ENCODE results near the gene TMEM115. TPM values are rescaled to one million over a fixed set of nuclear protein-coding genes. Genes with fewer than 3 reads are reported as not detected.

Gene TMEM115
- total RNA-seq, 2 donors from 2014 or later: 73.0 to 76.7 TPM

DNA sequence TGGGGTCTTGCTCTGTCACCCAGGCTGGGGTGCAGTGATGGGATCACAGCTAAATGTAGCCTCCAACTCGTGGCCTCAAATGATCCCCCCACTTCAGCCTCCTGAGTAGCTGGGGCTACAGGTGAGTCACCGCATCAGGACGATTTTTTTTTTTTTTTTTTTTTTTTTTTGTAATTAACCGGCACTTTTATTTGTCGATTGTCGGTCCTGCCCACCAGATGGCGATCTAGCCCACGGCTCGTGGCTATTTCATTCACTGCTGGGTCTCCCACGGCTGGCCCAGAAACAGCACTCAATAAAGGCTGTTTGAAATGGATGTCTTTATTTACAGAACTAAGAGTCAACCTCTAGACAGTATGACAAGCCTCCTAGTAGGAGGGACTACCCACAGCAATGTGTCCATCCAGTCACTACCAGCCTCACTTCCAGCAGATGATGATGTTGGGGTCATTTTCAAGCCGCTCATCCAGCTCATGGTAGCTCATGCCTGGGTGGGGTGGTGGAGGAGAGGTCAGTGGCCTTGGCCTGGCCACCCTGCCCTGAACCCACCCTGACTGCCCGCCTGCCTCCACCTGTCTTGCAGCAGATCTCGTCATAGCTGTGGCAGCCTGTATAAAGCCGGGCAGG is 12.0 kb downstream of the TMEM115 start:
- Histone ChIP-seq H3K27me3 (replicated peaks; ENCODE audit: insufficient read depth) (no peaks in the 10 kb centered on the region), H3K36me3 (no peaks in the 10 kb centered on the region), H3K4me1 (replicated peaks) (peaks cover 18% of the 10 kb centered on the region), H3K4me3 (no peak overlapping the region), H3K27ac (peak overlapping the region in 1 of 2 donors; percentile 31), H3K9me3 (no peaks in the 10 kb centered on the region)
- intact Hi-C loops (cut with DNase I): loop anchor here (2.0 to 10.0 kb wide), 2 partner anchors 196 to 1058 kb away; no protein-coding TSS in a partner anchor
- WGBS: 24% methylated on average over 14 of the region's 14 CpGs
- peak; percentile 73 for DNase-seq (ENCODE audit: low spot score)
- TF ChIP-seq POLR2AphosphoS5 (IDR thresholded peaks at IDR 0.05) (peak; percentile 73), POLR2A (IDR thresholded peaks at IDR 0.05) (no peak)
- TF ChIP-seq, protein P1, sequence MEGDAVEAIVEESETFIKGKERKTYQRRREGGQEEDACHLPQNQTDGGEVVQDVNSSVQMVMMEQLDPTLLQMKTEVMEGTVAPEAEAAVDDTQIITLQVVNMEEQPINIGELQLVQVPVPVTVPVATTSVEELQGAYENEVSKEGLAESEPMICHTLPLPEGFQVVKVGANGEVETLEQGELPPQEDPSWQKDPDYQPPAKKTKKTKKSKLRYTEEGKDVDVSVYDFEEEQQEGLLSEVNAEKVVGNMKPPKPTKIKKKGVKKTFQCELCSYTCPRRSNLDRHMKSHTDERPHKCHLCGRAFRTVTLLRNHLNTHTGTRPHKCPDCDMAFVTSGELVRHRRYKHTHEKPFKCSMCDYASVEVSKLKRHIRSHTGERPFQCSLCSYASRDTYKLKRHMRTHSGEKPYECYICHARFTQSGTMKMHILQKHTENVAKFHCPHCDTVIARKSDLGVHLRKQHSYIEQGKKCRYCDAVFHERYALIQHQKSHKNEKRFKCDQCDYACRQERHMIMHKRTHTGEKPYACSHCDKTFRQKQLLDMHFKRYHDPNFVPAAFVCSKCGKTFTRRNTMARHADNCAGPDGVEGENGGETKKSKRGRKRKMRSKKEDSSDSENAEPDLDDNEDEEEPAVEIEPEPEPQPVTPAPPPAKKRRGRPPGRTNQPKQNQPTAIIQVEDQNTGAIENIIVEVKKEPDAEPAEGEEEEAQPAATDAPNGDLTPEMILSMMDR (IDR thresholded peaks at IDR 0.05): peak; percentile 14 to 71 (median 52)

DNA sequence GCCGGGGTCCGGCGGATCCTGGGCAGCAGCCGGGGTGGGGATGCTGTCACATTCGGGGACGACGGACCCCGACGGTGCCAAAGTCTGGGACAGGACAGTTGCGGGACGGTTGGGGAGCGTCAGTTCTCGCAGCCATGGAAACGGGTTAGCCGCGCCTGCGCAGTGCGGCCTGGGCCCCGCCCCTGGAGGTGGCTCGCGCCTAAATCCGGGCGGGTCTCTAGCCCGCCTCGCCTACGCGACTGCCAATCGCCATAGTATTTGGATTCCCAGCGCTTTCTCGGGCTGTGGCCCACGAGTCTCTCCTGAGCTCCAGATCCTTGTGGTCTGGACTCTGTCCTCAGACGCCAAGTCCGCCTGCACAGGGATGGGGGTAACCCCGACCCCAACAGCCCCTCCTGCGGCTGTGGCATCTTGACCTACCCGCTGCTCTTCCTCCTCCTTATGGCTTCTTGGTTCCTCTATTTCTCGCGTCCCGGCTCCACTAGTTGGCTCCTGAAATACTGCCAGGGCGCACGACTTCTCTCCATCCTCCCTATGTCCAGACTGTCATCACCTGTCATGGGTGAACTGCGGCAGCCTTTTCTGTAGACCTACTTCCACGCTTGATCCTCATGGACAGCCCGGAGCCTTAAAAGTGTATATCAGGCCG is 13.6 kb downstream of the TMEM115 start, which contains the start of gene ZMYND10:
Gene ZMYND10, minus strand, starts transcription at position 147 of the 649 bp plus-strand sequence. CDS start 153 bp downstream, outside the sequence.
- H3K27ac ChIP-seq: peak within 1 kb of the TSS in 1 of 2 donors; percentile 14
- no peaks in the 10 kb centered on the region for H3K36me3 ChIP-seq
- TF ChIP-seq POLR2AphosphoS5 (IDR thresholded peaks at IDR 0.05) (peak; percentile 27), POLR2A (IDR thresholded peaks at IDR 0.05) (no peak)
- H3K27me3 ChIP-seq (replicated peaks; ENCODE audit: insufficient read depth): no peaks in the 10 kb centered on the region
- no peaks in the 10 kb centered on the region for H3K9me3 ChIP-seq
- peak; percentile 43 for DNase-seq (ENCODE audit: low spot score)
- WGBS: 12% methylated on average over 41 of the region's 45 CpGs
- H3K4me3 ChIP-seq: peak within 1 kb of the TSS; percentile 9 to 33
- H3K4me1 ChIP-seq (replicated peaks): peaks cover 10% of the 10 kb centered on the region
- intact Hi-C loops (cut with DNase I): loop anchor here (2.0 to 10.0 kb wide), 2 partner anchors 197 to 1059 kb away; no protein-coding TSS in a partner anchor

DNA sequence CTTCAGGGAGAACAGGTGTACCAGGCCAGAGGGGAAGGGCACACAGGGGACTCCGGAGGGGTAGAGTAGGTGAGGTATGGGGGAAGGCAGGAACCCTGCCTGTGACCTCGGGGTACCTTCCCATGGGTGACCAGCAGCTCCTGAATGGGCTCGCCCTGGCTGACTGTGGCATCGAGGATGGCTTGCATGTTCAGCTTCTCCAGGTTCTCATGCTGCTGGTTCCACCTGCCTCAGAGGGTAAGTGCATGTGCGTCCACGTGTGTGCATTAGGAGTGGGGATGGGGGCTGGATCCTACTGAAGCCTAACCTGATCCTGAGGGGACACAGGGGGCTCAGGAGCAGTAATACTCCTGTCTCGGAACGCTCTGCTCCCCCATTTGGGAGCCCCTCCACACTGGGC is 14.3 kb downstream of the TMEM115 start:
- WGBS: 55% methylated on average over 6 of the region's 8 CpGs
- TF ChIP-seq POLR2A (IDR thresholded peaks at IDR 0.05): no peak
- no peak for TF ChIP-seq POLR2AphosphoS5 (IDR thresholded peaks at IDR 0.05)
- TF ChIP-seq, protein P1 (IDR thresholded peaks at IDR 0.05): no peak
- H3K9me3 ChIP-seq: no peaks in the 10 kb centered on the region
- intact Hi-C loops (cut with DNase I): loop anchor here (10.0 kb wide), 1 partner anchor 1060 kb away; no protein-coding TSS in a partner anchor
- H3K36me3 ChIP-seq: no peaks in the 10 kb centered on the region
- no peak for DNase-seq (ENCODE audit: low spot score)
- H3K4me1 ChIP-seq (replicated peaks): peaks cover 10% of the 10 kb centered on the region
- no peaks in the 10 kb centered on the region for H3K27me3 ChIP-seq (replicated peaks; ENCODE audit: insufficient read depth)
- no peak overlapping the region for H3K27ac ChIP-seq
- H3K4me3 ChIP-seq: peak overlapping the region; percentile 9 to 33

DNA sequence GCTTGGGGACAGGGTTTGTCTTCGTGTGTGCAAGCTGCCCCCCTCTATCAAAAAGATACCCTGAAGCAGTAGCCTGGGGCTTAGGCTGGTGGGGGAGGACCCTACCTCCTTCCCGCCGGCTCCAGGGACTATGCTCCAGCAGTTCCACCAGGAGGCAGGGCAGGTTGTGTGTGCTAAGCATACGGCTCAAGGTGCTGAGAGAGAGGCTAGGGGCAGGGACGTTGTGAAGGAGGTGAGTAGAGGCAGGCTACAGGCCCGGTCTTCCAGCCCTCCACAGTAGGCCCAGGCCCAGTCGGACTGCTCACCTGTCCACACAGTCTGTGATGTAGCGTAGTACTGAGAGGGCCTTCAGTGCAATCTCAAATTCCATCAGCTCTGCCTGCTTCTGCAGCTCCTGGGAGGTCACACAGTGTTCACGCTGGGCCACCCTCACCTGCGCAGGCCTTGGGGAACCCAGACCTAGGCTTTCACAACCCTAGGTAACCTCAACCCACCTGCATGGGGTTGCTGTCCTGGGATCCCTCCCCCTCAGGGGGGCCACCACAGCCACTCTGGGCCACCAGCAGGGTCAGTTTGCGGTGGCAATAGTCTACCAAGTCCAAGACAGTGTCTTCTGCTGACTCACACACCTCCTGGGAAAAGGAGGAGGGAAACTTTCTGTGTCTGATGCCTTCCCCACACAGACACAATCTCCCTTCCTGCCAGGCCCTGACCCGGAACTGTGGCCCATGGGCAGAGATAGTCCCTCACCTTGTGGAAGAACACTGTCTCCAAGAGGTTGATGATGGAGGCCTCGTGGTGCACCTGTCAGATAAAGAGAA is 16.3 kb downstream of the TMEM115 start:
- Histone ChIP-seq H3K4me3 (no peak overlapping the region), H3K27me3 (replicated peaks; ENCODE audit: insufficient read depth) (no peaks in the 10 kb centered on the region), H3K9me3 (no peaks in the 10 kb centered on the region), H3K36me3 (no peaks in the 10 kb centered on the region), H3K27ac (no peak overlapping the region), H3K4me1 (replicated peaks) (peaks cover 7% of the 10 kb centered on the region)
- intact Hi-C loops (cut with DNase I): loop anchor here (10.0 kb wide), 1 partner anchor 1062 kb away; no protein-coding TSS in a partner anchor
- no peak for DNase-seq (ENCODE audit: low spot score)
- WGBS: 91% methylated on average over 13 of the region's 13 CpGs
- TF ChIP-seq, protein P1 (IDR thresholded peaks at IDR 0.05): no peak

All from prostate gland (tissue), 2 donors.